HG02642 (cell line): ENCODE results near the gene MRPL34.

Experiments used
- ATAC-seq: cut with Tn5 transposase; IDR thresholded peaks from one replicate; pipeline ENCODE4 v1.9.1; 2021; ENCODE audit warnings: mild to moderate bottlenecking; ENCODE audit not compliant: unreplicated experiment, poor library complexity

The MRPL34 gene

DNA sequence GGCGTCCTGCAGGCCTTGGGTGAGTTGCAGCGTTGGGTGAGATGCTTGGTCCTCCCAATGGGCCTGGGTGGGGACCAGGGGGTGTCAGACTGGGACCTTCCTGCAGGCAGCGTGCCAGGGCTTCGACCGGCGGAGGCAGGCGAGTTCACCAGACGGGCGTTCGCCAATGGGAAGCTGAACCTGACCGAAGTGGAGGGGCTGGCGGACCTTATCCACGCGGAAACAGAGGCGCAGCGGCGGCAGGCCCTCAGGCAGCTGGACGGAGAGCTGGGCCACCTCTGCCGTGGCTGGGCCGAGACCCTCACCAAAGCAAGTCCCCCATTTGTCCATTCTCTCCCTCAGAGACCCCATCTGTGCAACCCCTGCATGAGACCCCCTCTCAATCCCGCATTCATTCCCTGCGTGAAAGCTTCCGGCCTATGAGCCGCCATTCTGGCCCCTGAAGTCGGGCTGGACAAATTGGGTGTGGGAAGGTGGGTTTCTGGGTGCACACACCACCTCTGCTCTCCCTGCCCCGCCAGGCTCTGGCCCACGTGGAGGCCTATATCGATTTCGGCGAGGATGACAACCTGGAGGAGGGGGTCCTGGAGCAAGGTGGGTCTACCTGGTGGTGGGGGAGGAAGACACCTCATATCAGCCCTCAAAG, 32.9 kb downstream of the MRPL34 start:
- ATAC-seq = no peak

DNA sequence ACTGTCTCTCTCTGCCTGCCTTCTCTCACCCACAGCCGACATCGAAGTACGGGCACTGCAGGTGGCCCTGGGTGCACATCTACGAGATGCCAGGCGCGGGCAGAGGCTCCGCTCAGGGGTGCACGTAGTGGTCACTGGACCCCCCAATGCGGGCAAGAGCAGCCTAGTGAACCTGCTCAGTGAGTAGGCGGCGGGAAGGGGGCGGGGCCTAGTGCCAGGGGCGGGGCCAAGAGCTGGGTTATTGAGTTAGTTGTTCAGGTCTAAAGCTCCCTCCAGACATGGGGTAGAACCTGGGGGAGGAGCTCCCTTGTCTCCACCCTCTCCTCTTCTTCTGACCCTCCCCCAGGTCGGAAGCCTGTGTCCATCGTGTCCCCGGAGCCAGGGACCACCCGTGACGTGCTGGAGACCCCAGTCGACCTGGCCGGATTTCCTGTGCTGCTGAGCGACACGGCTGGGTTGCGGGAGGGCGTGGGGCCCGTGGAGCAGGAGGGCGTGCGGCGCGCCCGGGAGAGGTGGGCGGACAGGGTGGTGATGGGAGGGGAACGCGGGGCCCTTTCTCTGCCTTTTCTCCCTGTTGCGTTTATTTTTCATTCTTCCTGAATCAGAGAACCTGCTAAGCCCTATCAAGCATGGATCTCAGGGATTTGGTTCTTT, 33.5 kb downstream of the MRPL34 start:
- ATAC-seq = no peak

DNA sequence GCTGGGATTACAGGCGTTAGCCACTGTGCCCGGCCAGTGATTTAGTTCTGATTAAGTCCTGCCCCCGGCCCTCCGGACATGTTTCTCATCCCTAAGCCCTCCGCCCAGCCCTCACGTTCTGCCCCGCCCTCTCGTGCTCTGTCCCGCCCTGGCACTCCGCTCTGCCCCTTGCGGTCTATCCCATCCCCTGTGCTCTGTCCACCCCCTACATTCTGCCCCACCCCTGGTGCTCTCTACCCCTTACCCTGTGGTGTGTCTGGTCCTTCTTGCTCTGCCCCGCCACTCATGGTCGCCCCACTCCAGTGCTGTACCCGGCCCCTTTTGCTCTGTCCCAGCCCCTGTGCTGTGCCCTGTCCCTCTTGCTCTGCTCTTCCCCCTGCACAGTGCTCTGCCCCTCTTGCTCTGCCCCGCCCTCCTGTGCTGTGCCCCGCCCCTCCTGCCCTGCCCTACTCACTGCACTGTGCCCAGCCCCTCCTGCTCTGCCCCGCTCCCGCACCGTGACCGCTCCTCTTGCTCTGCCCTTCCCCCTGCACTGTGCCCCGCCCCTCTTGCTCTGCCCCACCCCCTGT, 34.7 kb downstream of the MRPL34 start:
- ATAC-seq = no peak

DNA sequence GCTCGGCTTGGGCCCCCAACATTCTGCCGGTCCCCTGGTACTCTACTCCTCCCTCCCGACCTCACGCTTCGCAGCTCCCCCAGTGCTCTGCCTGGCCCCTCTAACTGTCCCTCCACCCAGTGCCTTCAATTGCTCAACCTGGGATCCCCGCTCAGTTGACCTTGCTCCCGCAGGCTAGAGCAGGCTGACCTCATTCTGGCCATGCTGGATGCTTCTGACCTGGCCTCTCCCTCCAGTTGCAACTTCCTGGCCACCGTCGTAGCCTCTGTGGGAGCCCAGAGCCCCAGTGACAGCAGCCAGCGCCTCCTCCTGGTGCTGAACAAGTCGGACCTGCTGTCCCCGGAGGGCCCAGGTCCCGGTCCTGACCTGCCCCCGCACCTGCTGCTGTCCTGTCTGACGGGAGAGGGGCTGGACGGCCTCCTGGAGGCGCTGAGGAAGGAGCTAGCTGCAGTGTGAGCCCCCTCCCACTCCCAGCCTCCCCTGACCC, 35.2 kb downstream of the MRPL34 start:
- ATAC-seq = no peak

DNA sequence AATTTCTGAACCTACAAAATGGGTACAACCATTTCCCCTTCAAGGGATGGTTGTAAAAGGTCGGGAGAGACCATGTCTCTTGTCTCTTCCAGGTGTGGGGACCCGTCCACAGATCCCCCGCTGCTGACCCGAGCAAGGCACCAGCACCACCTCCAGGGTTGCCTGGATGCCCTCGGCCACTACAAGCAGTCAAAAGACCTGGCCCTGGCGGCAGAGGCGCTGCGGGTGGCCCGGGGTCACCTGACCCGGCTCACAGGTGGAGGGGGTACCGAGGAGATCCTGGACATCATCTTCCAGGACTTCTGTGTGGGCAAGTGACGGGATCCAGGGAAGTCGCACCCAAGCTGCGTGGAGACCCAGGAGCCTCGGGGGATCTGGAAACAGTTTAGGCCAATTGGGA, 35.7 kb downstream of the MRPL34 start:
- ATAC-seq = no peak

DNA sequence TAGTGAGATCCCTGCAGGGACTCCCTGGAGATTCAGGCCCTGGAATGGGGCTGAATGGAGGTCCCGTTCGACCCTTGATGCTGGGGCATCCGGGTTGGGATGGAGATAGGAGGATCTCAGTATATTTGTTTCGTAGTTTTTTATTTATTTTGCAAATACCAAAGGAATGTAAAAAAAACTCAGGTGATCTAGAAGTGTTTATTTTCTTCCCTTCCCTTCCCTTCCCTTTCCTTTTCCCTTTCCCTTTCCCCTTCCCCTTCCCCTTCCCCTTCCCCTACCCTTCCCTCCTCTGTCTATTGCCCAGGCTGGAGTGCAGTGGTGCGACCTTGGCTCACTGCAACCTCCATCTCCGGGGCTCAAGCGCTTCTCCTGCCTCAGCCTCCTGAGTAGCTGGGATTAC, 36.2 kb downstream of the MRPL34 start:
- no peak for ATAC-seq

DNA sequence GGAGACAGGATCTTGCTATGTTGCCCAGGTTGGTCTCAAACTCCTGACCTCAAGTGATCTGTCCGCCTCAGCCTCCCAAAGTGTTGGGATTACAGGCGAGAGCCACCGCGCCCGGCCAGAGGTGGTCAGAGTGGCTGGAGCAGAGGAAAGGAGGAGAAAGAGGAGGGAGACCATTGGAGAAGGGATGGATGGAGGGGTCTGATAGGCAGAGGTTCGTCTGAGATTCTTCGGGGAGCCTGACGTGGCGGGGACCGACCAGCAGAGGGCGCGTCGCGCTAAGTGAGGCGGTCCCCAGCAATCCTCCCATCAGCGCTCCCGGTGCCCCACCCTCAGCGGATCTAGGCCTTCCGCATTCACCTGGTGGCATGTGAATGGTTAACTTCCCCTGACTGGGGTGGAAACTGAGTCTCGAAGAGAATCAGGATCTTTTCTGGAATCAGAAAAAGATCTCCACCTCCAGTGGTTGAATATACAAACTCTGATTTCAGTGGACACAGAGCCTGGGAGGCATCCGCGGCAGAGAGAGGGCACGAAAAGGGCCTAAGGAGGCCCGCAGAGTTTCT, 40.5 kb downstream of the MRPL34 start:
- no peak for ATAC-seq

DNA sequence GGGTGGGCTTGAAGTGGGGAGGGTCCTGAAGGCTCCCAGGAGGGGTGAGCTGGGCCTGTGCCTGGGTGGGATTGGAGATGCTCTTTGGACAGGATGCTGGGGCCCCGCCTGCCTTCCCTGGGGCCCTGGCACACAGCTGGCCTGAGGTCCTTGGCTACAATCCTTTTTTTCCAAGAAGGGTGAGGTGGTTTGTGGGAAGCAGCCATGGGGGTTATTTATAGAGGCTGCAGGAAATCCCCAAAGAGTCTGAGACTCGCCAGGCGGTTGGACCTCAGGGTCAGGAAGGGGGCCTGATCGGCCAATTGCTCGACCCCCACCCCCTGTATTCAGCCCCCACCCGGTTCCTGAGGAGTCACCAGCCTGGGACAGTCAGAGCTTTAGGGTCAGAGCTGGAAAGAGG, 41.7 kb downstream of the MRPL34 start:
- no peak for ATAC-seq

DNA sequence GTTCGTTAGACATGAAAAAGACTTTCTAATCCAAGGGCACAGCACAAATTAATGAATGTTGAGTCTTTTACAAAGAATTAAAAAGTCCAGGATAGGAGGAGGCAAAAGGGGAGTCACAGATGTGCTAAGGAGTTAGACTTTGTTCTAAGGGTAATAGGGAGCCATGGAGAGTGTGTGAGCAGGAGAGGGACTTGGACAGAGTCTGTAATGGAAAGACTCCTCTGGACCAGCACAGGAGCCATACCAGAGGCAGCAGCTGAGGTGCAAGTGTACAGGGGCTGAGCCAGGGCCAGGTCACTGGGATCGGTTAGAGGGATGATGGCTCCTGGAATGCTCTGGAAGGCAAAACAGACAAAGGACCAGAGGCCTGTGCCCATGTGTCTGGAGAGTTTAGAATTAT, 42.2 kb downstream of the MRPL34 start:
- no peak for ATAC-seq

DNA sequence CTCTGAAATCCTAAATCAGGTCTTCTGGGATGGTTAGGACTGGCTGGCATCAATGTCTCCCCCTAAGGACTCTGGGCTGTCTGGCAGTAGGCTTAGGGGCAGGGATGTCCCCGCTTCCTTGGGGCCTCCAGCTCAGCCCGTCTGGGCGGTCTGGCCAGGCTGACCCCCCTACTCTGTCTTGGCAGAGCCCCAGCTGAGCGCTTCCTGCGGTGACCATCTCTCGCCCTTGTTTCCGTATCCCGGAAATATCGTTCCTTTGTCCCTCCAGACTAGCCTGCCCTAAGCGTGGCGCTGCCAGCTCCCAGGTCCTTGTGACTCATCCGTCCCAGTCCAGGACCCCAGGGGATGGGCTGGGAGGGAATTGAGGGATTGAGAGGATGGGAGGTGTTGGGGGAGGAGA, 43.0 kb downstream of the MRPL34 start:
- no peak for ATAC-seq

DNA sequence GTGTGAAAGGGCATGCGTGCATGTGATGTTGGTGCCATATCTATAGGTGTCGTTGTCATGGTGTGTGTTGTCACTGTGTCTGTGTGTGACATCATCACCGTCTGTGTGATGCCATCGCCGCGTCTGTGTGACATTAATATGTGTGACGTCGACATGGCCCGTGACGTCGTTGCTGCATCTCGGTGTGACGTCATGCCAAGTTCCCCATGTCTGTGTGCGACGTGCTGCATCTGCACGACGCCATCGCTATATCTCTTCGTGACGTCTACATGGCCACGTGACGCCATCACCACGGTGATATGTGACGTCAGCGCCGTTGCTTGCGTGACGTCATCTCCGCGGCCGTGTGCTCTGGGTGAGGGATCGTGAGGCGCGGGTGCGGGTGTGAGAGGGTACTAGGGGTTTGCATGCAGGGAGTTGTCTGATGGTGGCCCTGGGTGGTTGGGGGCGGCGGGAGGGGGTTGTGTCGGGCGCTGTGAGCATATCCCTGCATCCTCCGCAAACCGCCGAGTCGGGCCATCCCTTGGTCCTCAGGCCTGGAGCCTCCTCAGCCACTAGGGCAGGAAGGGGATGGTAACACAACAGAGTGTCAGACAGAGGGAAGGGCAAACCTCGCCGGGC, 46.3 kb downstream of the MRPL34 start:
- ATAC-seq = no peak

DNA sequence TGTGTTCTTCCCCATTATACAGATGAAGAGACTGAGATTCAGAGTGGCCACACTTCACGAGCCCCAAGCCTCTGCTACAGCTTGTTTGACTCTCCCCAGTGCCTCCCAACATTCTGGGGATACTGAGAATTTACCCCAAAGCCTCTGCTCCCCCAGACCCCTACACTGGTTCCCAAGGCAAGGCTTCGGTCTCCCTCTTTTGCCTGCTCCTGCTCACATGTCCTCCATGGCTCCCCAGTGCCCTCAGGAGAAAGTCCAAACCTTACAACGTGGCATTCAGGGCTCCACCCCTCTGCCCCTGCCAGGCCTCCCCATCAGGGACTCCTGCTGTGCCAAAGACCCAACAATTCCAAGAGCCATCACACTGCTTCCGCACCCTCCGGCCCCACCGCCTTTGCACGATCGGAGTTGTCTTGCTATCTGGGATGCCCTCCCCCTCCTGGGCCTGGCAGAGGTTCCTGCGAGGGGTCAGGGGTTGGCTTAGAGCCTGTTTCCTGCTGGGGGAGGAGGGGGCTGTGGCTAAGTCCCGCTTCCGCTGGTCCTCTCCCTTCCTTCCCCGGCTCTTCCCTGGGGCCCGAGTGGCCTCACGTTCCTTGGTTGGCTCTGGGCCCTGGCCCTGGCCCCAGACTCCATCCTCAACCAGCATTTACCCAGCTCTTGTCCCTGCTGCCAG, 47.1 kb downstream of the MRPL34 start:
- no peak for ATAC-seq

DNA sequence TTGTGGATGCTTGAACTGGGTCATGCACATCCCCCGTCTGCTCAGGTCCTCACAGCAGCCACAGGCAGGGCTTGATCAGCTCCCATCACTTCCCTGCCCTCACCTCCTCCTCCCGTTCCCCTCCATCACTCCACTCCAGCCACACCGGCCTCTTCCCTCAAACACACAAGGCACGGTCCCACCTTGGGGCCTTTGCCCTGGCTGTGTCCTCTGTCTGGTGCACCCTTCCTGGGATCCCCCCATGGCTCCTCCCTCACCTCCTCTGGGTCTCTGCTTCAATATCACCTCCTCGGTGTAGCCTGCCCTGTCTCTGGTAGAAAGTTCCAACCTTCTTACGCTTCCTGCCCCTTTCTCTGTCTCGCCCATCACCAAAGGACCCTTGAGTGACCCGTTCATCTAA, 47.7 kb downstream of the MRPL34 start:
- ATAC-seq = no peak
